Spleen (tissue), 7 donors: ENCODE data around the gene HYDIN.

ENCODE experiments used
- CTCF ChIP-seq, 11 experiments: fragments of 200-600 bp in 7 of 11; fragments of 450-650 bp in 4 of 11; sonication (generic) in 4 of 11; IDR thresholded peaks in 8 of 11; conservative IDR thresholded peaks in 3 of 11; 1 replicate in 7 of 11; 2 replicates in 4 of 11; pipeline versions ENCODE4 v1.4.0 to v1.8.0; 2016 to 2021; ENCODE audit warnings: antibody characterized with exemption in 11 of 11, inconsistent platforms in 4 of 11, mild to moderate bottlenecking in 1 of 11
- POLR2A ChIP-seq, 3 donors: fragments of 450-650 bp; IDR thresholded peaks; one replicate each; pipeline ENCODE4 v1.5.1; 2017; ENCODE audit warnings: antibody characterized with exemption in 3 of 3, mild to moderate bottlenecking in 1 of 3
- donor health status: DM: no; HTN: no; CAD: no; lungs with moderate emphysema.
- donor health status: DM: no; HTN: no; CAD: no.
- donor health status: DM: no; HTN: no; CAD: no.

GRCh38 chr16:71192387-71192786, 38.1 kb downstream of the HYDIN start:
- TF ChIP-seq POLR2A (IDR thresholded peaks at IDR 0.05) (no peak), CTCF (IDR thresholded peaks at IDR 0.05 in 8 of 11, conservative IDR thresholded peaks at IDR 0.05 in 3 of 11) (no peak)
